Mesothelial cell of epicardium (in vitro differentiated cells): ENCODE data around the gene HASPIN. TPM values are rescaled to one million over a fixed set of nuclear protein-coding genes. Genes with fewer than 3 reads are reported as not detected.

Source experiments
- DNase-seq, 2 experiments: peaks; one replicate each; pipeline ENCODE4 v3.0.0; 2021; ENCODE audit warnings: low spot score in 2 of 2; ENCODE audit not compliant: unreplicated experiment in 2 of 2
- H3K27ac Mint-ChIP-seq: 2 replicates; pipeline ENCODE4 v1.8.0; 2021; ENCODE audit warnings: mixed read lengths
- H3K27me3 Mint-ChIP-seq: 2 replicates; pipeline ENCODE4 v1.8.0; 2021; ENCODE audit warnings: low read depth, mixed read lengths
- H3K36me3 Mint-ChIP-seq: 2 replicates; pipeline ENCODE4 v1.8.0; 2021; ENCODE audit warnings: mixed read lengths
- H3K4me1 Mint-ChIP-seq: 2 replicates; pipeline ENCODE4 v1.8.0; 2021; ENCODE audit warnings: mixed read lengths
- H3K4me3 Mint-ChIP-seq: 2 replicates; pipeline ENCODE4 v1.8.0; 2021; ENCODE audit warnings: mild to moderate bottlenecking, moderate library complexity, mixed read lengths
- H3K9me3 Mint-ChIP-seq: 2 replicates; pipeline ENCODE4 v1.8.0; 2021; ENCODE audit warnings: mixed read lengths
- total RNA-seq: library from RNA; stranded (reverse); gene quantifications from 3 replicates; pipeline ENCODE4 v1.2.1, GENCODE V29; 2021
- TF ChIP-seq, protein P1 (sequence below): fragments of 200-600 bp; sonication (generic); IDR thresholded peaks from one replicate; pipeline ENCODE4 v1.5.0; 2021; ENCODE audit warnings: antibody characterized with exemption; ENCODE audit not compliant: unreplicated experiment

The HASPIN gene
- total RNA-seq, 1 donor from 2014 or later: 4.4 TPM

DNA sequence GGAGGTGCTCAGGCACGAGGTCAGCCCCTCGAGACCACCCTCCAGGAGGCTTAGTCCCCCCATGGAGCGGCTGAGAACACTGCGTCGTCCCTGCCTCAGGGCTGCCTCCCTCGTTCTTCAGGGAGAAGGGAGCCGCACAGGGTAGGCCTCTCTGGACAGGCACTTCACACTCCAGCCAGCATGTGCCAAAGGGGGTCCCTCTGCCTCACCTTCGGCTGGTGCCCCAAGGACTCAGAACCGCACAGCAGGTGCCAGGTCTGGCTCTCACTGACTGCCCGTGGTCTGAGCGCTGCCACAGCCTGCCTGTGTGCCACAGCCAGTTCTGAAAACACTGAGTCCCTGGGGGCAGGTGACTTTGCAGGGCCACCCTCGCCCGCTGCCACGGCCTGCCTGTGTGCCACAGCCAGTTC is 34.8 kb upstream of the HASPIN start:
- H3K4me3 Mint-ChIP-seq: no peak overlapping the region
- H3K9me3 Mint-ChIP-seq: no peaks in the 10 kb centered on the region
- no peak for DNase-seq
- no peak overlapping the region for H3K27ac Mint-ChIP-seq
- no peaks in the 10 kb centered on the region for H3K36me3 Mint-ChIP-seq
- TF ChIP-seq, protein P1, sequence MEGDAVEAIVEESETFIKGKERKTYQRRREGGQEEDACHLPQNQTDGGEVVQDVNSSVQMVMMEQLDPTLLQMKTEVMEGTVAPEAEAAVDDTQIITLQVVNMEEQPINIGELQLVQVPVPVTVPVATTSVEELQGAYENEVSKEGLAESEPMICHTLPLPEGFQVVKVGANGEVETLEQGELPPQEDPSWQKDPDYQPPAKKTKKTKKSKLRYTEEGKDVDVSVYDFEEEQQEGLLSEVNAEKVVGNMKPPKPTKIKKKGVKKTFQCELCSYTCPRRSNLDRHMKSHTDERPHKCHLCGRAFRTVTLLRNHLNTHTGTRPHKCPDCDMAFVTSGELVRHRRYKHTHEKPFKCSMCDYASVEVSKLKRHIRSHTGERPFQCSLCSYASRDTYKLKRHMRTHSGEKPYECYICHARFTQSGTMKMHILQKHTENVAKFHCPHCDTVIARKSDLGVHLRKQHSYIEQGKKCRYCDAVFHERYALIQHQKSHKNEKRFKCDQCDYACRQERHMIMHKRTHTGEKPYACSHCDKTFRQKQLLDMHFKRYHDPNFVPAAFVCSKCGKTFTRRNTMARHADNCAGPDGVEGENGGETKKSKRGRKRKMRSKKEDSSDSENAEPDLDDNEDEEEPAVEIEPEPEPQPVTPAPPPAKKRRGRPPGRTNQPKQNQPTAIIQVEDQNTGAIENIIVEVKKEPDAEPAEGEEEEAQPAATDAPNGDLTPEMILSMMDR: no peak
- no peaks in the 10 kb centered on the region for H3K4me1 Mint-ChIP-seq
- peaks cover 25% of the 10 kb centered on the region for H3K27me3 Mint-ChIP-seq

DNA sequence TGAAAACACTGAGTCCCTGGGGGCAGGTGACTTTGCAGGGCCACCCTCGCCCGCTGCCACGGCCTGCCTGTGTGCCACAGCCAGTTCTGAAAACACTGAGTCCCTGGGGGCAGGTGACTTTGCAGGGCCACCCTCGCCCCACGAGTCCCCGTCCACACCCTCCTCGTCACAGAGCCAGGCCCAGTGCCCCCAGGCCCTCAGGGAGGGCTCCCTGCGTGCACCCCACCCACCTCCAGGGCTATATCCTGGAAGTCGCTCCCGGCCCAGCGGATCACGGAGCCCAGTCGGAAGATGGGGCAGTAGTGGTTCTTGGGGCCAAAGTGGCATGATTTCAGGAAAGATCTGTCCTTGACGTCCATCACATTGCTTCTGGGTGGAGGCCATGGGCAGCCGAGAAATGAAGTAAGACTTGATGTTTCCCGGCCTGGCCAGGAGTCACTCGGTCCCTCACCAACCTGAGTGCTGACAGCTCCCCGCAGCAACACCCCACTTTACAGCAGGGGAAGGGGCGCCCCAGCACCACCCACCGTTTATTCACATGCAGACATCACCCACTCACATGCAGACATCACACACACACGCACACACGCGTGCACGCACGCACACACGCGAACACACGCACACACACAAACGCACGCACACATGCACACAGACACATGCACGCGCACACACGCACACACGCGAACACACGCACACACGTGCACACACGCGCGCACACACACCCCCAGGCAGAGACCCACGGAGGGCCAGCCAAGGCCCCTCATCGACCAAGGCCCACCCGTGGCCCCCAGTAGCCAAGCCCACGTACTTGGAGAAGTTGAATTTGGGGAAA is 34.2 kb upstream of the HASPIN start:
- H3K27me3 Mint-ChIP-seq: peaks cover 28% of the 10 kb centered on the region
- TF ChIP-seq, protein P1: no peak
- no peak for DNase-seq

DNA sequence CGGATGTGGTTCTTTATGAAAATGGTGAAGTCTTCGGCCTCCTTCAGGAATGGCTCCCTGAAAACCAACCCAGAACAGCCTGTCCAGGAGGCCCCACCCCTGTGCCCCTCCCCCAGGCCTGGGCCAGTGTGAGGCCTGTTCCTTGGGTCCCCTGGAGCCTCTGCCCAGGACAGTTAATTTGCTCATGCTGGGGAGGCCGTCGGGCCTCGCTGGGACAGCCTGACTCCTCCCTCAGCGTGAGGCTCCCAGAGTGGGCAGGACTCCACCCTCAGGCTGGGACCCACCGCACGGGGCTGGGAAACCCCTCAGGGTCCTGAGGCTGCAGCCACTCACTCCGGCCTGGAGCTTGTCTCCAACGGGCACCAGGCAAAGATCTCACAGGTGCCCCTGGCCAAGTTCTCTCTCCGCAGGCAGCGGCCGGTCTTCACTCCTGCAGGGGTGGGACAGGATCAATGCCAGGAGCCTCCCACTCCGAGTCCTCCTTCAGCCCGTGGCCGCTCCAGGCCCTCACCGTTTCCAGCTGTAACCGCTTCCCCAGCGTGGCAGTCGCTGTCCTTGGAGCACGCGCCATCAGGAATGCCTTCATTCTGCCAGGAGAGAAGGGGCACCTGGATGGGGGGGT is 33.5 kb upstream of the HASPIN start:
- Mint-ChIP-seq H3K4me3 (no peak overlapping the region), H3K27me3 (peaks cover 36% of the 10 kb centered on the region), H3K4me1 (peaks cover 2% of the 10 kb centered on the region), H3K9me3 (no peaks in the 10 kb centered on the region), H3K36me3 (no peaks in the 10 kb centered on the region), H3K27ac (no peak overlapping the region)
- no peak for DNase-seq
- TF ChIP-seq, protein P1: no peak

More for the DNA sequence above, 34.2 kb upstream of the HASPIN start:
- H3K4me1 Mint-ChIP-seq: no peaks in the 10 kb centered on the region
- H3K4me3 Mint-ChIP-seq: no peak overlapping the region
- no peak overlapping the region for H3K27ac Mint-ChIP-seq
- H3K36me3 Mint-ChIP-seq: no peaks in the 10 kb centered on the region
- H3K9me3 Mint-ChIP-seq: no peaks in the 10 kb centered on the region

DNA sequence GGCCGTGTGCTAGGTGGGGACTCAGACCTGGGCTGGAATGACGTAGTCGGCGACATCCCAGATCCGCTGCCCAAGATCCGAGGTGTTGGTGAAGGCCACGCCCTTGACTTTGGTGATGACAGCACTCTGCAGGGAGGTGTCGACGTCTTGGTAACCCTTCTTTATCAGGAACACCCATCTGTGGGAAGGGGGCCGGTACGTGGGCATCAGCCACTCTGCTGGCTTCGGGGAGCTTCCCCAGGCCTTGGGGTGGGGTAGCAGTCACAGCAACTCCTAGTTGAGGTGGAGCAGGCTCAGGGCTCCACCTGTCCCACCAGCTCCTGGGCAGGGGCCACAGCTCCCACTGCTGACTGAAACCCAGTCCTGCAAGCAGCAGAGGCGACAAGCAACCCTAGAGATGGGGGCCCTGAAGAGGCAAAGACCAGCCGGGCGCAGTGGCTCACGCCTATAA is 32.1 kb upstream of the HASPIN start:
- Mint-ChIP-seq H3K4me3 (no peak overlapping the region), H3K4me1 (peaks cover 7% of the 10 kb centered on the region), H3K9me3 (no peaks in the 10 kb centered on the region), H3K36me3 (no peaks in the 10 kb centered on the region), H3K27me3 (peaks cover 49% of the 10 kb centered on the region), H3K27ac (no peak overlapping the region)
- DNase-seq: no peak
- TF ChIP-seq, protein P1: no peak

DNA sequence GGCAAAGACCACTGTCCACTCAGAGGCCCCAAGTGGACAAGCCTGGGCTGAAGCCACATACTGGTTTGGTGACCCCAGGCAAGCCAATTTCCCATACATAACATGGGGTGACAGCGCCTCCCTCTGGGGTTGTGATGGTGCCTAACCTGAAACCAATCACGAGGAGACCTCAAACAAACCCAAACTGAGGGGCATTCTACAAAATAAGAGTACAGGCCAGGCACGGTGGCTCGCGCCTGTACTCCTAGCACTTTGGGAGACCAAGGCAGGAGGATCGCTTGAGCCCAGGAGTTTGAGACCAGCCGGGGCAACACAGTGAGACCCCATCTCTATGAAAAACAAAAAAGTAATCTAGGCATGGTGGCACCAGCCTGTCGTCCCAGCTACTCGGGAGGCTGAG is 31.4 kb upstream of the HASPIN start:
- peaks cover 56% of the 10 kb centered on the region for H3K27me3 Mint-ChIP-seq
- DNase-seq: no peak
- no peaks in the 10 kb centered on the region for H3K9me3 Mint-ChIP-seq
- H3K4me3 Mint-ChIP-seq: no peak overlapping the region
- H3K4me1 Mint-ChIP-seq: peaks cover 7% of the 10 kb centered on the region
- no peaks in the 10 kb centered on the region for H3K36me3 Mint-ChIP-seq
- TF ChIP-seq, protein P1: no peak
- no peak overlapping the region for H3K27ac Mint-ChIP-seq
